ENCODE data around the gene ACKR2. TPM values are rescaled to one million over a fixed set of nuclear protein-coding genes. Genes with fewer than 3 reads are reported as not detected.

ACKR2 gene
- total and polyA plus RNA-seq, 4 donors: 0.26 to 7.8 (median 3.1) TPM; not detected in 1

- no peaks in the 10 kb centered on the region for H3K36me3 ChIP-seq (ENCODE audit: control insufficient read depth in 1 of 2, insufficient read depth in 2 of 2, low read length in 1 of 2)
- intact Hi-C loops (cut with DNase I): no loop called here
- 0 to 5% methylated on average over 2 of the region's 2 CpGs for WGBS, 2 donors
- H3K4me3 ChIP-seq (ENCODE audit: low read length in 2 of 2): no peak overlapping the region
- no peaks in the 10 kb centered on the region for H3K27me3 ChIP-seq (ENCODE audit: control insufficient read depth in 1 of 2, insufficient read depth in 2 of 2, low read length in 1 of 2)
- no peaks in the 10 kb centered on the region for H3K9me3 ChIP-seq (ENCODE audit: control insufficient read depth, low read length)
- no peak for DNase-seq
- H3K4me1 ChIP-seq (ENCODE audit: control insufficient read depth in 1 of 2, insufficient read depth in 2 of 2, low read length in 2 of 2): no peaks in the 10 kb centered on the region
- H3K27ac ChIP-seq (ENCODE audit: low read depth in 1 of 2, low read length in 2 of 2): peak overlapping the region in 1 of 2 donors; percentile 37
- ATAC-seq (ENCODE audit: low FRiP score): peak; percentile 43
These were observed 43.2 kb downstream of the ACKR2 start for GRCh38 chr3:42852441-42852840.

- Histone ChIP-seq H3K27me3 (ENCODE audit: control insufficient read depth in 1 of 2, insufficient read depth in 2 of 2, low read length in 1 of 2) (no peaks in the 10 kb centered on the region), H3K9me3 (ENCODE audit: control insufficient read depth, low read length) (no peaks in the 10 kb centered on the region), H3K4me3 (ENCODE audit: low read length in 2 of 2) (no peak overlapping the region), H3K36me3 (ENCODE audit: control insufficient read depth in 1 of 2, insufficient read depth in 2 of 2, low read length in 1 of 2) (no peaks in the 10 kb centered on the region), H3K27ac (ENCODE audit: low read depth in 1 of 2, low read length in 2 of 2) (peak overlapping the region in 1 of 2 donors; percentile 37), H3K4me1 (ENCODE audit: control insufficient read depth in 1 of 2, insufficient read depth in 2 of 2, low read length in 2 of 2) (no peaks in the 10 kb centered on the region)
- ATAC-seq (ENCODE audit: low FRiP score) (no peak), DNase-seq (no peak)
- intact Hi-C loops (cut with DNase I): no loop called here
- 78 to 95% methylated on average over 1 of the region's 1 CpG for WGBS, 2 donors
These were observed 43.8 kb downstream of the ACKR2 start for GRCh38 chr3:42853056-42853455.

GRCh38 chr3:42853739-42854302, 44.6 kb downstream of the ACKR2 start:
- Histone ChIP-seq H3K36me3 (ENCODE audit: control insufficient read depth in 1 of 2, insufficient read depth in 2 of 2, low read length in 1 of 2) (no peaks in the 10 kb centered on the region), H3K4me3 (ENCODE audit: low read length in 2 of 2) (no peak overlapping the region), H3K9me3 (ENCODE audit: control insufficient read depth, low read length) (no peaks in the 10 kb centered on the region), H3K27me3 (ENCODE audit: control insufficient read depth in 1 of 2, insufficient read depth in 2 of 2, low read length in 1 of 2) (no peaks in the 10 kb centered on the region), H3K27ac (ENCODE audit: low read depth in 1 of 2, low read length in 2 of 2) (no peak overlapping the region), H3K4me1 (ENCODE audit: control insufficient read depth in 1 of 2, insufficient read depth in 2 of 2, low read length in 2 of 2) (no peaks in the 10 kb centered on the region)
- intact Hi-C loops (cut with DNase I): no loop called here
- 93 to 95% methylated on average over 4 of the region's 4 CpGs for WGBS, 2 donors
- no peak for DNase-seq
- no peak for ATAC-seq (ENCODE audit: low FRiP score)

- no peaks in the 10 kb centered on the region for H3K36me3 ChIP-seq (ENCODE audit: control insufficient read depth in 1 of 2, insufficient read depth in 2 of 2, low read length in 1 of 2)
- intact Hi-C loops (cut with DNase I): no loop called here
- H3K27ac ChIP-seq (ENCODE audit: low read depth in 1 of 2, low read length in 2 of 2): no peak overlapping the region
- H3K9me3 ChIP-seq (ENCODE audit: control insufficient read depth, low read length): no peaks in the 10 kb centered on the region
- no peak for ATAC-seq (ENCODE audit: low FRiP score)
- H3K27me3 ChIP-seq (ENCODE audit: control insufficient read depth in 1 of 2, insufficient read depth in 2 of 2, low read length in 1 of 2): no peaks in the 10 kb centered on the region
- no peak for DNase-seq
- no peak overlapping the region for H3K4me3 ChIP-seq (ENCODE audit: low read length in 2 of 2)
- H3K4me1 ChIP-seq (ENCODE audit: control insufficient read depth in 1 of 2, insufficient read depth in 2 of 2, low read length in 2 of 2): no peaks in the 10 kb centered on the region
These were observed 45.9 kb downstream of the ACKR2 start for GRCh38 chr3:42855219-42855546.

- 80 to 86% methylated on average over 4 of the region's 4 CpGs for WGBS, 2 donors
- no peaks in the 10 kb centered on the region for H3K27me3 ChIP-seq (ENCODE audit: control insufficient read depth in 1 of 2, insufficient read depth in 2 of 2, low read length in 1 of 2)
- H3K36me3 ChIP-seq (ENCODE audit: control insufficient read depth in 1 of 2, insufficient read depth in 2 of 2, low read length in 1 of 2): no peaks in the 10 kb centered on the region
- DNase-seq (no peak), ATAC-seq (ENCODE audit: low FRiP score) (no peak)
- intact Hi-C loops (cut with DNase I): no loop called here
- no peaks in the 10 kb centered on the region for H3K9me3 ChIP-seq (ENCODE audit: control insufficient read depth, low read length)
- H3K4me3 ChIP-seq (ENCODE audit: low read length in 2 of 2): no peak overlapping the region
- H3K27ac ChIP-seq (ENCODE audit: low read depth in 1 of 2, low read length in 2 of 2): no peak overlapping the region
- H3K4me1 ChIP-seq (ENCODE audit: control insufficient read depth in 1 of 2, insufficient read depth in 2 of 2, low read length in 2 of 2): no peaks in the 10 kb centered on the region
These were observed 46.5 kb downstream of the ACKR2 start for GRCh38 chr3:42855547-42856380.

GRCh38 chr3:42856544-42856943, 47.3 kb downstream of the ACKR2 start:
- H3K4me3 ChIP-seq (ENCODE audit: low read length in 2 of 2): no peak overlapping the region
- intact Hi-C loops (cut with DNase I): no loop called here
- DNase-seq (no peak), ATAC-seq (ENCODE audit: low FRiP score) (no peak)
- H3K4me1 ChIP-seq (ENCODE audit: control insufficient read depth in 1 of 2, insufficient read depth in 2 of 2, low read length in 2 of 2): no peaks in the 10 kb centered on the region
- WGBS, 2 donors: 88 to 95% methylated on average over 3 of the region's 3 CpGs
- no peak overlapping the region for H3K27ac ChIP-seq (ENCODE audit: low read depth in 1 of 2, low read length in 2 of 2)
- H3K9me3 ChIP-seq (ENCODE audit: control insufficient read depth, low read length): no peaks in the 10 kb centered on the region
- H3K36me3 ChIP-seq (ENCODE audit: control insufficient read depth in 1 of 2, insufficient read depth in 2 of 2, low read length in 1 of 2): no peaks in the 10 kb centered on the region
- H3K27me3 ChIP-seq (ENCODE audit: control insufficient read depth in 1 of 2, insufficient read depth in 2 of 2, low read length in 1 of 2): no peaks in the 10 kb centered on the region

GRCh38 chr3:42864321-42864950, 55.2 kb downstream of the ACKR2 start:
- no peak overlapping the region for H3K27ac ChIP-seq (ENCODE audit: low read depth in 1 of 2, low read length in 2 of 2)
- H3K4me1 ChIP-seq (ENCODE audit: control insufficient read depth in 1 of 2, insufficient read depth in 2 of 2, low read length in 2 of 2): no peaks in the 10 kb centered on the region
- no peaks in the 10 kb centered on the region for H3K27me3 ChIP-seq (ENCODE audit: control insufficient read depth in 1 of 2, insufficient read depth in 2 of 2, low read length in 1 of 2)
- intact Hi-C loops (cut with DNase I): no loop called here
- no peak for ATAC-seq (ENCODE audit: low FRiP score)
- 95% methylated on average over 15 of the region's 15 CpGs for WGBS, 2 donors
- H3K4me3 ChIP-seq (ENCODE audit: low read length in 2 of 2): no peak overlapping the region
- no peaks in the 10 kb centered on the region for H3K36me3 ChIP-seq (ENCODE audit: control insufficient read depth in 1 of 2, insufficient read depth in 2 of 2, low read length in 1 of 2)
- DNase-seq: no peak
- no peaks in the 10 kb centered on the region for H3K9me3 ChIP-seq (ENCODE audit: control insufficient read depth, low read length)

- Histone ChIP-seq H3K4me1 (ENCODE audit: control insufficient read depth in 1 of 2, insufficient read depth in 2 of 2, low read length in 2 of 2) (no peaks in the 10 kb centered on the region), H3K36me3 (ENCODE audit: control insufficient read depth in 1 of 2, insufficient read depth in 2 of 2, low read length in 1 of 2) (no peaks in the 10 kb centered on the region), H3K27me3 (ENCODE audit: control insufficient read depth in 1 of 2, insufficient read depth in 2 of 2, low read length in 1 of 2) (no peaks in the 10 kb centered on the region), H3K9me3 (ENCODE audit: control insufficient read depth, low read length) (no peaks in the 10 kb centered on the region), H3K27ac (ENCODE audit: low read depth in 1 of 2, low read length in 2 of 2) (no peak overlapping the region), H3K4me3 (ENCODE audit: low read length in 2 of 2) (no peak overlapping the region)
- intact Hi-C loops (cut with DNase I): no loop called here
- ATAC-seq (ENCODE audit: low FRiP score) (no peak), DNase-seq (no peak)
- 94 to 96% methylated on average over 8 of the region's 8 CpGs for WGBS, 2 donors
These were observed 56.0 kb downstream of the ACKR2 start for GRCh38 chr3:42865256-42865655.

- Histone ChIP-seq H3K9me3 (ENCODE audit: control insufficient read depth, low read length) (no peaks in the 10 kb centered on the region), H3K27ac (ENCODE audit: low read depth in 1 of 2, low read length in 2 of 2) (no peak overlapping the region), H3K36me3 (ENCODE audit: control insufficient read depth in 1 of 2, insufficient read depth in 2 of 2, low read length in 1 of 2) (no peaks in the 10 kb centered on the region), H3K27me3 (ENCODE audit: control insufficient read depth in 1 of 2, insufficient read depth in 2 of 2, low read length in 1 of 2) (no peaks in the 10 kb centered on the region), H3K4me1 (ENCODE audit: control insufficient read depth in 1 of 2, insufficient read depth in 2 of 2, low read length in 2 of 2) (no peaks in the 10 kb centered on the region), H3K4me3 (ENCODE audit: low read length in 2 of 2) (no peak overlapping the region)
- DNase-seq (no peak), ATAC-seq (ENCODE audit: low FRiP score) (no peak)
- WGBS, 2 donors: 91 to 92% methylated on average over 7 of the region's 7 CpGs
- intact Hi-C loops (cut with DNase I): no loop called here
These were observed 57.9 kb downstream of the ACKR2 start for GRCh38 chr3:42867138-42867537.

Measured in aorta (tissue), 5 donors.